Hepatocyte (in vitro differentiated cells): ENCODE results near the gene C2orf92. TPM values are rescaled to one million over a fixed set of nuclear protein-coding genes. Genes with fewer than 3 reads are reported as not detected.

Experiments
- DNase-seq: peaks from one replicate; pipeline ENCODE4 v3.0.0-alpha.2; 2016; ENCODE audit warnings: low spot score
- H2AFZ ChIP-seq: fragments of 200-600 bp; sonication (generic); 2 replicates; pipeline ENCODE4 v1.6.0; 2016; ENCODE audit warnings: antibody characterized with exemption, mild to moderate bottlenecking
- H3K27ac ChIP-seq: fragments of 200-600 bp; sonication (generic); 2 replicates; pipeline ENCODE4 v1.5.1; 2016; ENCODE audit warnings: mild to moderate bottlenecking
- H3K27me3 ChIP-seq: fragments of 200-600 bp; sonication (generic); 2 replicates; pipeline ENCODE4 v1.6.1; 2016
- H3K36me3 ChIP-seq: fragments of 200-600 bp; sonication (generic); replicated peaks from 2 replicates; pipeline ENCODE4 v1.5.1; 2016; ENCODE audit warnings: low read depth; ENCODE audit not compliant: insufficient read depth
- H3K4me1 ChIP-seq: fragments of 200-600 bp; sonication (generic); 2 replicates; pipeline ENCODE4 v1.5.1; 2016; ENCODE audit warnings: mild to moderate bottlenecking, moderate library complexity; ENCODE audit not compliant: insufficient read depth
- H3K4me2 ChIP-seq: fragments of 200-600 bp; sonication (generic); 2 replicates; pipeline ENCODE4 v1.6.0; 2016
- H3K4me3 ChIP-seq: fragments of 200-600 bp; sonication (generic); 2 replicates; pipeline ENCODE4 v1.5.1; 2016; ENCODE audit warnings: mild to moderate bottlenecking
- H3K79me2 ChIP-seq: fragments of 200-600 bp; sonication (generic); 2 replicates; pipeline ENCODE4 v1.6.0; 2017; ENCODE audit warnings: mild to moderate bottlenecking
- H3K9me2 ChIP-seq: fragments of 200-600 bp; sonication (generic); replicated peaks from 2 replicates; pipeline ENCODE4 v1.6.0; 2017; ENCODE audit warnings: mild to moderate bottlenecking; ENCODE audit not compliant: insufficient read depth
- H3K9me3 ChIP-seq: fragments of 200-600 bp; sonication (generic); 2 replicates; pipeline ENCODE4 v1.5.1; 2016; ENCODE audit warnings: low read depth, mild to moderate bottlenecking
- H4K20me1 ChIP-seq: fragments of 200-600 bp; sonication (generic); 2 replicates; pipeline ENCODE4 v1.6.0; 2016; ENCODE audit warnings: mild to moderate bottlenecking; ENCODE audit not compliant: insufficient read depth, poor library complexity, severe bottlenecking
- CTCF ChIP-seq: fragments of 200-600 bp; sonication (generic); IDR thresholded peaks from 2 replicates; pipeline ENCODE4 v1.5.1; 2016; ENCODE audit warnings: antibody characterized with exemption, mild to moderate bottlenecking; ENCODE audit not compliant: poor library complexity
- EZH2 ChIP-seq: fragments of 200-600 bp; sonication (generic); IDR thresholded peaks from 2 replicates; pipeline ENCODE4 v1.6.1; 2016; ENCODE audit warnings: antibody characterized with exemption, mild to moderate bottlenecking, borderline replicate concordance
- EZH2phosphoT487 ChIP-seq: fragments of 200-600 bp; sonication (generic); IDR thresholded peaks from one replicate; pipeline ENCODE4 v1.6.1; 2018; ENCODE audit warnings: antibody characterized with exemption, mild to moderate bottlenecking, low read depth, moderate library complexity; ENCODE audit not compliant: unreplicated experiment, severe bottlenecking
- WGBS: methylation state at CpG from one replicate; pipeline ENCODE4 v1.1.6; 2016; ENCODE audit warnings: low lambda C conversion rate; ENCODE audit errors: missing lambda C conversion rate; 5-methylcytosine and 5-hydroxymethylcytosine counted together
- polyA plus RNA-seq: library from polyadenylated mRNA; unstranded; fragments of >200 nt; fragmentation: Nextera tagmentation; extraction: Ambion mirVana; gene quantifications from 2 replicates; pipeline ENCODE4 v1.2.1, GENCODE V29; 2016
- total RNA-seq: library from RNA; depleted of rRNA; stranded (reverse); fragments of >200 nt; gene quantifications from 2 replicates; pipeline ENCODE4 v1.2.3, GENCODE V29; 2014

The C2orf92 gene
- total and polyA plus RNA-seq, 2 experiments from 2014 or later: 2.1 to 4.5 TPM

GRCh38 chr2:97662895-97663625 lies 6.5 kb upstream of the C2orf92 start:
- Histone ChIP-seq H4K20me1 (peaks cover 7% of the 10 kb centered on the region), H3K4me1 (peaks cover 11% of the 10 kb centered on the region), H3K4me3 (peak overlapping the region; percentile 97), H3K4me2 (peak overlapping the region; percentile 97), H3K9me3 (no peaks in the 10 kb centered on the region), H3K36me3 (no peaks in the 10 kb centered on the region), H3K27ac (peak overlapping the region; percentile 98), H3K9me2 (no peaks in the 10 kb centered on the region), H2AFZ (peak overlapping the region; percentile 73), H3K27me3 (no peaks in the 10 kb centered on the region), H3K79me2 (peaks cover 26% of the 10 kb centered on the region)
- under 1% methylated on average over 22 of the region's 24 CpGs for WGBS
- TF ChIP-seq CTCF (no peak), EZH2 (no peak), EZH2phosphoT487 (no peak)
- peak; percentile 87 for DNase-seq

GRCh38 chr2:97663626-97663961 lies 5.9 kb upstream of the C2orf92 start:
- Histone ChIP-seq H2AFZ (peak overlapping the region; percentile 73), H3K27ac (peak overlapping the region; percentile 98), H3K4me2 (peak overlapping the region; percentile 97), H3K4me3 (peak overlapping the region; percentile 97), H3K9me2 (no peaks in the 10 kb centered on the region), H3K79me2 (peaks cover 26% of the 10 kb centered on the region), H3K9me3 (no peaks in the 10 kb centered on the region), H3K4me1 (peaks cover 11% of the 10 kb centered on the region), H3K27me3 (no peaks in the 10 kb centered on the region), H4K20me1 (peaks cover 7% of the 10 kb centered on the region), H3K36me3 (no peaks in the 10 kb centered on the region)
- no peak for DNase-seq
- no CpG with 5 or more reads among the region's 46 CpGs for WGBS
- TF ChIP-seq EZH2phosphoT487: no peak
- TF ChIP-seq CTCF: no peak
- no peak for TF ChIP-seq EZH2

GRCh38 chr2:97663962-97664635 lies 5.4 kb upstream of the C2orf92 start, which contains the start of gene ACTR1B:
TSS of gene ACTR1B (minus strand) at chr2:97664044. CDS start at chr2:97663890, 154 bp downstream.
- DNase-seq: peak; percentile 99
- H3K4me2 ChIP-seq: peak within 1 kb of the TSS; percentile 97
- peak within 1 kb of the TSS; percentile 98 for H3K27ac ChIP-seq
- no peaks in the 10 kb centered on the region for H3K9me2 ChIP-seq
- H4K20me1 ChIP-seq: peaks cover 7% of the 10 kb centered on the region
- peak within 1 kb of the TSS; percentile 97 for H3K4me3 ChIP-seq
- H3K79me2 ChIP-seq: peaks cover 26% of the 10 kb centered on the region
- H2AFZ ChIP-seq: peak within 1 kb of the TSS; percentile 81
- H3K36me3 ChIP-seq: no peaks in the 10 kb centered on the region
- H3K27me3 ChIP-seq: no peaks in the 10 kb centered on the region
- no peaks in the 10 kb centered on the region for H3K9me3 ChIP-seq
- WGBS: 1% methylated on average over 39 of the region's 60 CpGs
- TF ChIP-seq EZH2: no peak
- peak; percentile 72 for TF ChIP-seq CTCF
- H3K4me1 ChIP-seq: peaks cover 11% of the 10 kb centered on the region
